ELF-1 (cell line): ENCODE data around the gene MAN2B1.
A peak's percentile ranks its signal among the peaks of the same experiment; 100 is the strongest.
"Not testable (repeated sequence)": the region's sequence is repeated elsewhere in the genome, so short reads cannot be mapped to it uniquely, and the experiment has no call there.

Source experiments
- DNase-seq: peaks from one replicate; pipeline ENCODE4 v3.0.0-alpha.2; 2016; ENCODE audit warnings: low read depth, low spot score

The MAN2B1 gene

GRCh38 chr19:12666265-12667048 is at the start of gene MAN2B1, which contains the start of gene WDR83:
TSS of gene MAN2B1 (minus strand) at chr19:12666742. CDS start at chr19:12666701, 41 bp downstream.
TSS of gene WDR83 (plus strand) at chr19:12666807. CDS start at chr19:12669791, 2,984 bp downstream.
- peak; percentile 95 for DNase-seq

- no peak for DNase-seq
Observed at GRCh38 chr19:12715929-12716328, 49.4 kb upstream of the MAN2B1 start.

- no peak for DNase-seq
Observed at GRCh38 chr19:12715102-12715501, 48.6 kb upstream of the MAN2B1 start.

GRCh38 chr19:12713304-12713703 is 46.8 kb upstream of the MAN2B1 start:
- DNase-seq: not testable (repeated sequence)

GRCh38 chr19:12712077-12712476 is 45.5 kb upstream of the MAN2B1 start:
- DNase-seq: not testable (repeated sequence)

- DNase-seq: no peak
Observed at GRCh38 chr19:12711187-12711586, 44.6 kb upstream of the MAN2B1 start.

- DNase-seq: no peak
Observed at GRCh38 chr19:12708641-12709040, 42.1 kb upstream of the MAN2B1 start.

- DNase-seq: no peak
Observed at GRCh38 chr19:12706332-12706718, 39.8 kb upstream of the MAN2B1 start.

GRCh38 chr19:12705654-12706331 is 39.3 kb upstream of the MAN2B1 start:
- no peak for DNase-seq

GRCh38 chr19:12705169-12705568 is 38.6 kb upstream of the MAN2B1 start:
- DNase-seq: no peak

GRCh38 chr19:12703046-12703445 is 36.5 kb upstream of the MAN2B1 start:
- DNase-seq: peak; percentile 97

- no peak for DNase-seq
Observed at GRCh38 chr19:12701596-12702282, 35.2 kb upstream of the MAN2B1 start.

- DNase-seq: no peak
Observed at GRCh38 chr19:12698138-12698537, 31.6 kb upstream of the MAN2B1 start.

GRCh38 chr19:12697425-12697824 is 30.9 kb upstream of the MAN2B1 start:
- not testable (repeated sequence) for DNase-seq

GRCh38 chr19:12696366-12697335 is 30.1 kb upstream of the MAN2B1 start, which contains the start of gene FBXW9:
TSS of gene FBXW9 (minus strand) at chr19:12696631. CDS start at chr19:12696581, 50 bp downstream.
- DNase-seq: peak; percentile 98

GRCh38 chr19:12695997-12696365 is 29.4 kb upstream of the MAN2B1 start:
- no peak for DNase-seq

- no peak for DNase-seq
Observed at GRCh38 chr19:12695514-12695913, 29.0 kb upstream of the MAN2B1 start.

GRCh38 chr19:12695096-12695495 is 28.6 kb upstream of the MAN2B1 start:
- no peak for DNase-seq

GRCh38 chr19:12694641-12695040 is 28.1 kb upstream of the MAN2B1 start:
- no peak for DNase-seq

- DNase-seq: no peak
Observed at GRCh38 chr19:12692960-12693359, 26.4 kb upstream of the MAN2B1 start.

GRCh38 chr19:12689581-12690216 is 23.2 kb upstream of the MAN2B1 start:
- no peak for DNase-seq
